NT2/D1 (cell line): Measurements from ENCODE around the gene FHOD3.

Experiments
- DNase-seq: peaks from one replicate; pipeline ENCODE4 v3.0.0-alpha.2; 2011; ENCODE audit warnings: low read depth, low spot score
- H3K27me3 ChIP-seq: 2 replicates; pipeline ENCODE4 v1.6.0; 2011; ENCODE audit warnings: mild to moderate bottlenecking; ENCODE audit not compliant: insufficient read length, insufficient read depth
- H3K36me3 ChIP-seq: 2 replicates; pipeline ENCODE4 v1.6.1; 2011; ENCODE audit warnings: mild to moderate bottlenecking, low read length, mixed read lengths; ENCODE audit not compliant: insufficient read depth, insufficient read length
- H3K4me1 ChIP-seq: 2 replicates; pipeline ENCODE4 v1.5.1; 2011; ENCODE audit not compliant: insufficient read depth, insufficient read length
- H3K4me3 ChIP-seq: 2 replicates; pipeline ENCODE4 v1.5.1; 2011; ENCODE audit warnings: low read depth; ENCODE audit not compliant: insufficient read length
- H3K9ac ChIP-seq: 2 replicates; pipeline ENCODE4 v1.6.0; 2011; ENCODE audit warnings: low read depth; ENCODE audit not compliant: insufficient read length
- H3K9me3 ChIP-seq: 2 replicates; pipeline ENCODE4 v1.5.1; 2011; ENCODE audit warnings: mild to moderate bottlenecking, low read length; ENCODE audit not compliant: insufficient read depth
- SUZ12 ChIP-seq: IDR thresholded peaks from 2 replicates; pipeline ENCODE4 v1.6.1; 2011; ENCODE audit not compliant: insufficient read length, insufficient read depth; ENCODE audit errors: extremely low read depth
- YY1 ChIP-seq: IDR thresholded peaks from 2 replicates; pipeline ENCODE4 v1.6.1; 2011; ENCODE audit not compliant: insufficient read length, insufficient read depth
- ZNF274 ChIP-seq: IDR thresholded peaks from 2 replicates; pipeline ENCODE4 v1.6.1; 2011; ENCODE audit warnings: mild to moderate bottlenecking, low read depth, low read length

Gene FHOD3

GRCh38 chr18:36578871-36579710, 281.6 kb downstream of the FHOD3 start:
- DNase-seq: no peak
- H3K9ac ChIP-seq: no peak overlapping the region

GRCh38 chr18:36580266-36580665, 282.8 kb downstream of the FHOD3 start:
- TF ChIP-seq SUZ12: no peak
- TF ChIP-seq YY1: no peak
- no peak for TF ChIP-seq ZNF274
- DNase-seq: no peak

More at GRCh38 chr18:36578871-36579710, 281.6 kb downstream of the FHOD3 start:
- no peak for TF ChIP-seq YY1
- TF ChIP-seq SUZ12: no peak
- no peak for TF ChIP-seq ZNF274
- Histone ChIP-seq H3K36me3 (no peaks in the 10 kb centered on the region), H3K27me3 (no peaks in the 10 kb centered on the region), H3K4me1 (peaks cover 4% of the 10 kb centered on the region), H3K4me3 (no peak overlapping the region), H3K9me3 (peaks cover 6% of the 10 kb centered on the region; the same call in 1 of the 2 replicates)

GRCh38 chr18:36580874-36581750, 283.6 kb downstream of the FHOD3 start:
- peaks cover 4% of the 10 kb centered on the region for H3K4me1 ChIP-seq
- H3K9me3 ChIP-seq: peaks cover 6% of the 10 kb centered on the region; the same call in 1 of the 2 replicates
- H3K9ac ChIP-seq: no peak overlapping the region
- no peak for DNase-seq
- H3K36me3 ChIP-seq: no peaks in the 10 kb centered on the region
- no peak overlapping the region for H3K4me3 ChIP-seq
- no peaks in the 10 kb centered on the region for H3K27me3 ChIP-seq
- no peak for TF ChIP-seq ZNF274

More at GRCh38 chr18:36580266-36580665, 282.8 kb downstream of the FHOD3 start:
- Histone ChIP-seq H3K9me3 (peaks cover 6% of the 10 kb centered on the region; the same call in 1 of the 2 replicates), H3K36me3 (no peaks in the 10 kb centered on the region), H3K4me1 (peaks cover 4% of the 10 kb centered on the region), H3K9ac (no peak overlapping the region), H3K4me3 (no peak overlapping the region), H3K27me3 (no peaks in the 10 kb centered on the region)

GRCh38 chr18:36582988-36583745, 285.7 kb downstream of the FHOD3 start:
- Histone ChIP-seq H3K9me3 (no peaks in the 10 kb centered on the region), H3K27me3 (no peaks in the 10 kb centered on the region), H3K4me1 (peaks cover 4% of the 10 kb centered on the region), H3K36me3 (no peaks in the 10 kb centered on the region), H3K9ac (no peak overlapping the region), H3K4me3 (no peak overlapping the region)
- TF ChIP-seq YY1 (no peak), ZNF274 (no peak), SUZ12 (no peak)
- DNase-seq: peak; percentile 73

- TF ChIP-seq YY1: no peak
- TF ChIP-seq SUZ12: no peak
- TF ChIP-seq ZNF274: no peak
- H3K9me3 ChIP-seq: no peaks in the 10 kb centered on the region
- no peak overlapping the region for H3K9ac ChIP-seq
- DNase-seq: no peak
- no peaks in the 10 kb centered on the region for H3K27me3 ChIP-seq
- no peaks in the 10 kb centered on the region for H3K36me3 ChIP-seq
- H3K4me1 ChIP-seq: peaks cover 2% of the 10 kb centered on the region
- no peak overlapping the region for H3K4me3 ChIP-seq
These were observed 292.5 kb downstream of the FHOD3 start for GRCh38 chr18:36589857-36590543.

- TF ChIP-seq YY1: no peak
- TF ChIP-seq ZNF274: no peak
- TF ChIP-seq SUZ12: no peak
- no peak for DNase-seq
- Histone ChIP-seq H3K27me3 (no peaks in the 10 kb centered on the region), H3K9me3 (no peaks in the 10 kb centered on the region), H3K36me3 (no peaks in the 10 kb centered on the region), H3K4me1 (peaks cover 2% of the 10 kb centered on the region), H3K9ac (no peak overlapping the region), H3K4me3 (no peak overlapping the region)
These were observed 293.4 kb downstream of the FHOD3 start for GRCh38 chr18:36590621-36591580.
